IPS DF 19.7 (cell line): ENCODE results near the gene SEMA3E.

ENCODE experiments used
- DNase-seq: peaks from one replicate; pipeline ENCODE4 v3.0.0-alpha.2; 2013; ENCODE audit warnings: low read depth, low spot score

Gene SEMA3E

GRCh38 chr7:83640731-83641537, 8.0 kb downstream of the SEMA3E start:
- DNase-seq = no peak

GRCh38 chr7:83640240-83640639, 8.7 kb downstream of the SEMA3E start:
- DNase-seq = no peak

- DNase-seq = no peak
Observed at GRCh38 chr7:83633516-83633915, 15.4 kb downstream of the SEMA3E start.

GRCh38 chr7:83629117-83629880, 19.6 kb downstream of the SEMA3E start:
- no peak for DNase-seq

- no peak for DNase-seq
Observed at GRCh38 chr7:83617858-83618257, 31.1 kb downstream of the SEMA3E start.

- DNase-seq = no peak
Observed at GRCh38 chr7:83614112-83614511, 34.8 kb downstream of the SEMA3E start.

- no peak for DNase-seq
Observed at GRCh38 chr7:83613232-83613631, 35.7 kb downstream of the SEMA3E start.

GRCh38 chr7:83611776-83612175, 37.2 kb downstream of the SEMA3E start:
- DNase-seq = no peak

- peak; percentile 47 for DNase-seq
Observed at GRCh38 chr7:83610649-83611304, 38.2 kb downstream of the SEMA3E start.

GRCh38 chr7:83608716-83609115, 40.2 kb downstream of the SEMA3E start:
- no peak for DNase-seq

GRCh38 chr7:83603649-83604048, 45.3 kb downstream of the SEMA3E start:
- DNase-seq = no peak

- DNase-seq = no peak
Observed at GRCh38 chr7:83599131-83599530, 49.8 kb downstream of the SEMA3E start.

- no peak for DNase-seq
Observed at GRCh38 chr7:83593921-83594475, 54.9 kb downstream of the SEMA3E start.

GRCh38 chr7:83588602-83589240, 60.2 kb downstream of the SEMA3E start:
- DNase-seq = no peak

- no peak for DNase-seq
Observed at GRCh38 chr7:83586281-83586680, 62.7 kb downstream of the SEMA3E start.

GRCh38 chr7:83581667-83582435, 67.1 kb downstream of the SEMA3E start:
- no peak for DNase-seq

- DNase-seq = no peak
Observed at GRCh38 chr7:83579740-83580139, 69.2 kb downstream of the SEMA3E start.

- no peak for DNase-seq
Observed at GRCh38 chr7:83575436-83575835, 73.5 kb downstream of the SEMA3E start.

- no peak for DNase-seq
Observed at GRCh38 chr7:83574616-83575015, 74.3 kb downstream of the SEMA3E start.

- DNase-seq = no peak
Observed at GRCh38 chr7:83562960-83563359, 86.0 kb downstream of the SEMA3E start.

- DNase-seq = no peak
Observed at GRCh38 chr7:83562289-83562688, 86.7 kb downstream of the SEMA3E start.
